Hepatocyte (in vitro differentiated cells): ENCODE measurements around the gene NRXN2. TPM values are rescaled to one million over a fixed set of nuclear protein-coding genes. Genes with fewer than 3 reads are reported as not detected.

Experiments used
- DNase-seq: peaks from one replicate; pipeline ENCODE4 v3.0.0-alpha.2; 2016; ENCODE audit warnings: low spot score
- H2AFZ ChIP-seq: fragments of 200-600 bp; sonication (generic); 2 replicates; pipeline ENCODE4 v1.6.0; 2016; ENCODE audit warnings: antibody characterized with exemption, mild to moderate bottlenecking
- H3K27ac ChIP-seq: fragments of 200-600 bp; sonication (generic); 2 replicates; pipeline ENCODE4 v1.5.1; 2016; ENCODE audit warnings: mild to moderate bottlenecking
- H3K27me3 ChIP-seq: fragments of 200-600 bp; sonication (generic); 2 replicates; pipeline ENCODE4 v1.6.1; 2016
- H3K36me3 ChIP-seq: fragments of 200-600 bp; sonication (generic); replicated peaks from 2 replicates; pipeline ENCODE4 v1.5.1; 2016; ENCODE audit warnings: low read depth; ENCODE audit not compliant: insufficient read depth
- H3K4me1 ChIP-seq: fragments of 200-600 bp; sonication (generic); 2 replicates; pipeline ENCODE4 v1.5.1; 2016; ENCODE audit warnings: mild to moderate bottlenecking, moderate library complexity; ENCODE audit not compliant: insufficient read depth
- H3K4me2 ChIP-seq: fragments of 200-600 bp; sonication (generic); 2 replicates; pipeline ENCODE4 v1.6.0; 2016
- H3K4me3 ChIP-seq: fragments of 200-600 bp; sonication (generic); 2 replicates; pipeline ENCODE4 v1.5.1; 2016; ENCODE audit warnings: mild to moderate bottlenecking
- H3K79me2 ChIP-seq: fragments of 200-600 bp; sonication (generic); 2 replicates; pipeline ENCODE4 v1.6.0; 2017; ENCODE audit warnings: mild to moderate bottlenecking
- H3K9me2 ChIP-seq: fragments of 200-600 bp; sonication (generic); replicated peaks from 2 replicates; pipeline ENCODE4 v1.6.0; 2017; ENCODE audit warnings: mild to moderate bottlenecking; ENCODE audit not compliant: insufficient read depth
- H3K9me3 ChIP-seq: fragments of 200-600 bp; sonication (generic); 2 replicates; pipeline ENCODE4 v1.5.1; 2016; ENCODE audit warnings: low read depth, mild to moderate bottlenecking
- H4K20me1 ChIP-seq: fragments of 200-600 bp; sonication (generic); 2 replicates; pipeline ENCODE4 v1.6.0; 2016; ENCODE audit warnings: mild to moderate bottlenecking; ENCODE audit not compliant: insufficient read depth, poor library complexity, severe bottlenecking
- CTCF ChIP-seq: fragments of 200-600 bp; sonication (generic); IDR thresholded peaks from 2 replicates; pipeline ENCODE4 v1.5.1; 2016; ENCODE audit warnings: antibody characterized with exemption, mild to moderate bottlenecking; ENCODE audit not compliant: poor library complexity
- EZH2 ChIP-seq: fragments of 200-600 bp; sonication (generic); IDR thresholded peaks from 2 replicates; pipeline ENCODE4 v1.6.1; 2016; ENCODE audit warnings: antibody characterized with exemption, mild to moderate bottlenecking, borderline replicate concordance
- EZH2phosphoT487 ChIP-seq: fragments of 200-600 bp; sonication (generic); IDR thresholded peaks from one replicate; pipeline ENCODE4 v1.6.1; 2018; ENCODE audit warnings: antibody characterized with exemption, mild to moderate bottlenecking, low read depth, moderate library complexity; ENCODE audit not compliant: unreplicated experiment, severe bottlenecking
- WGBS: methylation state at CpG from one replicate; pipeline ENCODE4 v1.1.6; 2016; ENCODE audit warnings: low lambda C conversion rate; ENCODE audit errors: missing lambda C conversion rate; 5-methylcytosine and 5-hydroxymethylcytosine counted together
- polyA plus RNA-seq: library from polyadenylated mRNA; unstranded; fragments of >200 nt; fragmentation: Nextera tagmentation; extraction: Ambion mirVana; gene quantifications from 2 replicates; pipeline ENCODE4 v1.2.1, GENCODE V29; 2016
- total RNA-seq: library from RNA; depleted of rRNA; stranded (reverse); fragments of >200 nt; gene quantifications from 2 replicates; pipeline ENCODE4 v1.2.3, GENCODE V29; 2014

Gene NRXN2
- total and polyA plus RNA-seq, 2 experiments from 2014 or later = 0.83 to 1.7 TPM

GRCh38 chr11:64770120-64770519 lies 47.1 kb upstream of the NRXN2 start:
- Histone ChIP-seq H3K4me3 (no peak overlapping the region), H3K36me3 (peaks cover 4% of the 10 kb centered on the region), H3K4me2 (no peak overlapping the region), H2AFZ (no peak overlapping the region), H3K9me2 (no peaks in the 10 kb centered on the region), H3K27me3 (no peaks in the 10 kb centered on the region), H3K27ac (no peak overlapping the region), H3K4me1 (no peaks in the 10 kb centered on the region), H4K20me1 (peaks cover 96% of the 10 kb centered on the region), H3K9me3 (no peaks in the 10 kb centered on the region), H3K79me2 (peaks cover 78% of the 10 kb centered on the region)
- 96% methylated on average over 12 of the region's 12 CpGs for WGBS
- DNase-seq = no peak
- no peak for TF ChIP-seq EZH2phosphoT487
- TF ChIP-seq CTCF = no peak
- TF ChIP-seq EZH2 = no peak

- H3K27ac ChIP-seq = no peak overlapping the region
- no peaks in the 10 kb centered on the region for H3K9me3 ChIP-seq
- DNase-seq = no peak
- no peak overlapping the region for H3K4me3 ChIP-seq
- TF ChIP-seq EZH2 (no peak), CTCF (no peak), EZH2phosphoT487 (no peak)
- no peaks in the 10 kb centered on the region for H3K9me2 ChIP-seq
- H3K27me3 ChIP-seq = no peaks in the 10 kb centered on the region
- peaks cover 6% of the 10 kb centered on the region for H3K36me3 ChIP-seq
- H2AFZ ChIP-seq = no peak overlapping the region
- H3K4me2 ChIP-seq = no peak overlapping the region
- peaks cover 70% of the 10 kb centered on the region for H3K79me2 ChIP-seq
- H4K20me1 ChIP-seq = peaks cover 96% of the 10 kb centered on the region
- WGBS = 96% methylated on average over 6 of the region's 6 CpGs
- no peaks in the 10 kb centered on the region for H3K4me1 ChIP-seq
Measured at GRCh38 chr11:64769283-64769682, 46.3 kb upstream of the NRXN2 start.

GRCh38 chr11:64768300-64768694 lies 45.3 kb upstream of the NRXN2 start:
- no peak overlapping the region for H2AFZ ChIP-seq
- H3K79me2 ChIP-seq = peaks cover 60% of the 10 kb centered on the region
- DNase-seq = no peak
- no peaks in the 10 kb centered on the region for H3K9me3 ChIP-seq
- TF ChIP-seq CTCF (no peak), EZH2 (no peak), EZH2phosphoT487 (no peak)
- peaks cover 6% of the 10 kb centered on the region for H3K36me3 ChIP-seq
- no peak overlapping the region for H3K4me3 ChIP-seq
- 99% methylated on average over 6 of the region's 6 CpGs for WGBS
- no peaks in the 10 kb centered on the region for H3K9me2 ChIP-seq
- H3K27me3 ChIP-seq = no peaks in the 10 kb centered on the region
- peaks cover 96% of the 10 kb centered on the region for H4K20me1 ChIP-seq
- H3K4me2 ChIP-seq = no peak overlapping the region
- H3K4me1 ChIP-seq = no peaks in the 10 kb centered on the region
- H3K27ac ChIP-seq = no peak overlapping the region
